CD4-positive, CD25-positive, alpha-beta regulatory T cell (primary cell): Measurements from ENCODE around the gene GPRC5A. TPM values are rescaled to one million over a fixed set of nuclear protein-coding genes. Genes with fewer than 3 reads are reported as not detected.
A peak's percentile ranks its signal among the peaks of the same experiment; 100 is the strongest.

ENCODE experiments used
- ATAC-seq, 2 donors: fragments of 150-1000 bp; cut with Tn5 transposase; one replicate each; pipeline ENCODE4 v1.10.0; 2021; ENCODE audit warnings: low read depth in 2 of 2, moderate number of reproducible peaks in 2 of 2, moderate library complexity in 1 of 2
- DNase-seq, 3 donors: peaks; one replicate each; pipeline versions ENCODE4 v3.0.0 to v3.0.0-alpha.2; 2012 to 2022; ENCODE audit warnings: mixed read lengths in 1 of 3
- H3K27ac ChIP-seq: one replicate; pipeline ENCODE4 v1.7.0; 2013; ENCODE audit warnings: mild to moderate bottlenecking, low read length; ENCODE audit not compliant: insufficient read depth, poor library complexity, severe bottlenecking
- H3K27me3 ChIP-seq: one replicate; pipeline ENCODE4 v1.7.0; 2013; ENCODE audit warnings: low read length; ENCODE audit not compliant: control insufficient read depth, insufficient read depth
- H3K36me3 ChIP-seq: one replicate; pipeline ENCODE4 v1.7.0; 2013; ENCODE audit warnings: mild to moderate bottlenecking, low read length, moderate library complexity; ENCODE audit not compliant: control insufficient read depth, insufficient read depth
- H3K4me1 ChIP-seq: 2 replicates; pipeline ENCODE4 v1.7.0; 2013; ENCODE audit warnings: mild to moderate bottlenecking, low read length; ENCODE audit not compliant: insufficient read depth, control insufficient read depth, poor library complexity, severe bottlenecking
- H3K4me3 ChIP-seq: one replicate; pipeline ENCODE4 v1.7.0; 2013; ENCODE audit warnings: low read depth, mild to moderate bottlenecking, low read length, moderate library complexity
- H3K9me3 ChIP-seq, 2 experiments: 1 replicate in 1 of 2; 2 replicates in 1 of 2; pipeline ENCODE4 v1.7.0; 2013; ENCODE audit warnings: low read length in 2 of 2, mild to moderate bottlenecking in 1 of 2, moderate library complexity in 1 of 2; ENCODE audit not compliant: control insufficient read depth in 2 of 2
- H3K27ac Mint-ChIP-seq, 3 donors: one replicate each; pipeline ENCODE4 v1.8.0; 2020 to 2022; ENCODE audit warnings: mild to moderate bottlenecking in 3 of 3, mixed read lengths in 3 of 3, moderate library complexity in 2 of 3
- H3K27me3 Mint-ChIP-seq: one replicate; pipeline ENCODE4 v1.8.0; 2022; ENCODE audit warnings: mild to moderate bottlenecking, mixed read lengths
- H3K36me3 Mint-ChIP-seq: one replicate; pipeline ENCODE4 v1.8.0; 2020; ENCODE audit warnings: mixed read lengths
- H3K4me1 Mint-ChIP-seq, 4 donors: one replicate each; pipeline ENCODE4 v1.8.0; 2020 to 2022; ENCODE audit warnings: mixed read lengths in 4 of 4, mild to moderate bottlenecking in 1 of 4
- H3K4me3 Mint-ChIP-seq, 4 donors: one replicate each; pipeline ENCODE4 v1.8.0; 2020 to 2022; ENCODE audit warnings: mild to moderate bottlenecking in 4 of 4, mixed read lengths in 4 of 4, moderate library complexity in 3 of 4
- H3K9me3 Mint-ChIP-seq, 7 donors: one replicate each; pipeline ENCODE4 v1.8.0; 2020 to 2022; ENCODE audit warnings: mixed read lengths in 7 of 7, mild to moderate bottlenecking in 3 of 7, moderate library complexity in 2 of 7
- polyA plus RNA-seq, 4 donors: library from polyadenylated mRNA; unstranded; fragments of 300-500 nt; fragmentation: Illumina TruSeq; gene quantifications; one replicate each; pipeline ENCODE4 v1.2.3, GENCODE V29; 2021
- total RNA-seq: library from RNA; stranded (reverse); gene quantifications from one replicate; pipeline ENCODE4 v1.2.3, GENCODE V29; 2022

Gene GPRC5A
- total and polyA plus RNA-seq, 5 donors from 2014 or later, result 0.20 TPM; not detected in 4

DNA sequence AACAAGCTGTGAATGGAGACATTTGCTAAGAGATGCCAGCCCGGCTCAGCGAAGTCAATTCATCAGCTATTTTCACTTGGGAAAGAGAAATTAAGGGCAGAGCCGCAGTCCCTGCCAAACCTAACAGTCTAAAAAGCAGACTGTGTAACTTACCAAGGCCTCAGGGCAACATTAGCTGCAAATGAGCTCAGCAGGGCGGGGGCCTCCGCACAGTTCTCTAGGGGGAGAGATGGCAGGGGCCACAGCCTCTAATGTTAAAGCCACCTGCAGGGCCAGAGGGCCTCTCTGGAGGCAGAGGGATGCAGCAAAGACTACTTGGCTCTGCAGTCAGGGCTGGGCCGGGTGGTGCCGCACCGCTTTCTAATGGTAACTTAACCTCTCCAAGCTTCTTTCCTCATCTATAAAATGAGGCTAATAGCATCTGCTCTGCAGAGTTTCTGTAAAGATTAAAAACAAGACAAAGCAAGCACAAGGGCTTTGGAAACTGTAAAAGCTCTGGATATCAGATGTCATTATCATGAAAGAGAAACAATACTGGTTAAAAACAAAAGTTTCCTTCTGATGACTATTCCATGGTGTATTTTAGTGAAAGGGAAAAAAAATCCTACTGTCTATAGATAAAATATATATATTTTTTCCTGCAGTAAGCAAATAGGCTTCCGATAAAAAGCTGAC is 13.4 kb upstream of the GPRC5A start:
- Histone ChIP-seq H3K4me1 (no peaks in the 10 kb centered on the region), H3K4me3 (no peak overlapping the region), H3K27me3 (no peaks in the 10 kb centered on the region), H3K36me3 (no peaks in the 10 kb centered on the region), H3K9me3 (no peaks in the 10 kb centered on the region), H3K27ac (no peak overlapping the region)
- H3K27ac Mint-ChIP-seq, result no peak overlapping the region
- H3K27me3 Mint-ChIP-seq, result no peaks in the 10 kb centered on the region
- peaks cover 0 to 13% (median 4%) of the 10 kb centered on the region in 4 donors for H3K4me1 Mint-ChIP-seq
- DNase-seq (no peak), ATAC-seq (no peak)
- no peaks in the 10 kb centered on the region for H3K9me3 Mint-ChIP-seq
- no peak overlapping the region for H3K4me3 Mint-ChIP-seq
- H3K36me3 Mint-ChIP-seq, result no peaks in the 10 kb centered on the region

DNA sequence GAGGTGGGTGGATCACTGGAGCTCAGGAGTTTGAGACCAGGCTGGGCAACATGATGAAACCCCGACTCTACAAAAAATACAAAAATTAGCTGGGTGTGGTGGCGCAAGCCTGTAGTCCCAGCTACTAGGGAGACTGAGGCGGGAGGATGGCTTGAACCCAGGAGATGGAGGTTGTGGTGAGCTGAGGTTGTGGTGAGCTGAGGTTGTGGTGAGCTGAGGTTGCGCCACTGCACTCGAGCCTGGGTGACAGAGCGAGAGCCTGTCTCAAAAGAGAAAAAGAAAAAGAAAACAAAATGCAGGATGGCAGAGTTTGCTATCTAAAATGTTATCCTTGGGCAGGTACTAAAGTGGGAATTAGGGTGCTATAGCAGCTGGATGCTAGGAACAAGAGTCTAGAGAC is 10.8 kb upstream of the GPRC5A start:
- Mint-ChIP-seq H3K4me1 (peaks cover 0 to 13% (median 4%) of the 10 kb centered on the region in 4 donors), H3K9me3 (no peaks in the 10 kb centered on the region), H3K27me3 (no peaks in the 10 kb centered on the region), H3K4me3 (no peak overlapping the region), H3K27ac (no peak overlapping the region), H3K36me3 (no peaks in the 10 kb centered on the region)
- Histone ChIP-seq H3K27me3 (no peaks in the 10 kb centered on the region), H3K4me1 (no peaks in the 10 kb centered on the region), H3K9me3 (no peaks in the 10 kb centered on the region), H3K4me3 (no peak overlapping the region), H3K27ac (no peak overlapping the region), H3K36me3 (no peaks in the 10 kb centered on the region)
- DNase-seq (peak in 1 of 3 donors; percentile 54), ATAC-seq (no peak)

DNA sequence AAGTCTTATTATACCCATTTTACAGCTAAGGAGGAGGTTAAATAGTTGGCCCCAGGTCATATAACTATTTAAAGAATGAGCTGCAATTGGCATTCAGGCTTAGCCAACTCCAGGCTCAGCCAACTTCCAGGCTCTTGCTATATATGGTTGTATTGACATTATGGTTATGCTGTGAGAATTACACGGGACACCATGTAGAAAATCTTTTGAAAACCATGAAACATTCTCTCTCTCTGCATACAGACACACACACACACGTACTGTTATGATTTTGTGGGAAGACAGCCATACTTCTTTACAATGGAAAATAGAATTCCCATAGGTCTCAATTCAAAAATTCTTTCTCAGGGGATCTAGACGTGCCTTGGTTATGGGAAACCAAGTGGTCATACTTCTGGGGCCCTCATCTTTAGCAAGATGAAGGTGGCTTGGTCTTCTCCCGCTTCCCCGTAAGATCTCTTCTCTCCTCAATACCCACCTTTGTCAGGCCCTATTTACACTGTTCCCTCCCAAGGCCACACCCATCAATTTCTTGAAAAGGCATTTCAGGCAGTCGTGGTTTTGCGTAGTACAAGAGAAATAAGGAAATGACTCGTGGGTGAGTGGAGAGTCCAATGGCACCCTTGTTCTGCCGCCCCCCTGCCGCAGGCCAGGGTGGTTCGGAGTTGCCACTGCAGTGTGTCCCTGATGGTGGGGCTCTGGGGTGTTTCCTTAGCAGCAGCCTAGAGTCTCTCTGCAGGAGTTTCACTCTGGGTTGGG is 10.0 kb upstream of the GPRC5A start:
- no peak for ATAC-seq

DNA sequence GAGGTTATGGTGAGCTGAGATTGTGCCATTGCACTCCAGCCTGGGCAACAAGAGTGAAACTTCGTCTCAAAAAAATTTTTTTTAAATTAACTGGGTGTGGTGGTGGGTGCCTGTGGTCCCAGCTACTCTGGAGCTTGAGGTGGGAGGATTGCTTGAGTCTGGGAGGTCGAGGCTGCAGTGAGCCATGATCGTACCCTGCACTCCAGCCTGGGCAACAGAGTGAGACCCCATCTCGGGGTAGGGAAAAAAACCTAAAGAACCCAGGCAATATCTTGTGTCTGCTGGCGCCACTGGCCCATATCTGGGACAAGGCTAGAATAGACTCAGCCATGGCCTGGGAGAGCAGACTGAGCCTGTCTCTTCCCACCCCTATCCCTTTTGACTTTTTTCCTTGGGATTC is 9.1 kb upstream of the GPRC5A start:
- no peaks in the 10 kb centered on the region for H3K36me3 Mint-ChIP-seq
- H3K4me3 Mint-ChIP-seq, result no peak overlapping the region
- no peaks in the 10 kb centered on the region for H3K4me1 ChIP-seq
- H3K36me3 ChIP-seq, result no peaks in the 10 kb centered on the region
- no peak for ATAC-seq
- no peak overlapping the region for H3K4me3 ChIP-seq
- peaks cover 0 to 13% (median 0%) of the 10 kb centered on the region in 4 donors for H3K4me1 Mint-ChIP-seq
- no peak overlapping the region for H3K27ac Mint-ChIP-seq
- H3K27me3 ChIP-seq, result no peaks in the 10 kb centered on the region
- H3K9me3 Mint-ChIP-seq, result no peaks in the 10 kb centered on the region
- DNase-seq, result no peak
- no peaks in the 10 kb centered on the region for H3K9me3 ChIP-seq
- no peak overlapping the region for H3K27ac ChIP-seq
- peaks cover under 1% of the 10 kb centered on the region for H3K27me3 Mint-ChIP-seq

More for the DNA sequence above, 10.0 kb upstream of the GPRC5A start:
- H3K4me3 ChIP-seq, result no peak overlapping the region
- Mint-ChIP-seq H3K9me3 (no peaks in the 10 kb centered on the region), H3K27me3 (no peaks in the 10 kb centered on the region), H3K27ac (no peak overlapping the region), H3K4me3 (no peak overlapping the region), H3K4me1 (peaks cover 0 to 13% (median 2%) of the 10 kb centered on the region in 4 donors), H3K36me3 (no peaks in the 10 kb centered on the region)
- H3K36me3 ChIP-seq, result no peaks in the 10 kb centered on the region
- no peaks in the 10 kb centered on the region for H3K9me3 ChIP-seq
- H3K27ac ChIP-seq, result no peak overlapping the region
- peak in 1 of 3 donors; percentile 68 for DNase-seq
- H3K4me1 ChIP-seq, result no peaks in the 10 kb centered on the region
- no peaks in the 10 kb centered on the region for H3K27me3 ChIP-seq

DNA sequence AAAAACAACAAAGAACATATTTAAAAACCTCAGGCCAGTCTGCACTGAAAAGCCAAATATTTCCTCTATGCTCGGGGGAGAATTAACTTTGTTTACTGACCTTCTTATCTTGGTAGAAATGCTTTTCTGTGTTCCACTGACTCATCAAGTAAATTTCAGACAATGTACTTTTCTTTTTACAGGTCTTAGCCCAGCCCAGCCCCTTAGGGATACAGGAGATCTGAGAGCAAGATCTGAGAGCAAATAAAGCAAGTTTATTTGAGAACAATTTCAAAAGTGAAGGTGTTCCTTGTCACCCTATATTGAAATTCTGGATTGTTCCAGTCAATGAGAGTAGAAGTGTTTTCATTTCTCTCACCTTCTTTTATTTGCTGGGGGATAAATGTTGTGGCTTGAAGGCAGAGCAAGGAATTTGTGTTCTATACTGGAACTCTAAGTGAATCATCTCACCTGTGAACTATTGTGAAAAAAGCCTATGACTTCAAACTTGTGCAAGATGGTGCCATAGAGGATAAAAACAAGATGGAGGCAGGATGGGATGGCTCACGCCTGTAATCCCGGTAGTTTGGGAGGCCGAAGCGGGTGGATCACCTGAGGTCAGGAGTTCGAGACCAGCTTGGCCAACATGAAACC is 7.9 kb upstream of the GPRC5A start:
- no peak overlapping the region for H3K4me3 Mint-ChIP-seq
- H3K4me3 ChIP-seq, result no peak overlapping the region
- H3K9me3 Mint-ChIP-seq, result peaks cover 0 to 1% (median 0%) of the 10 kb centered on the region in 7 donors
- peaks cover 9% of the 10 kb centered on the region for H3K27me3 Mint-ChIP-seq
- DNase-seq, result no peak
- H3K9me3 ChIP-seq, result no peaks in the 10 kb centered on the region
- H3K36me3 ChIP-seq, result no peaks in the 10 kb centered on the region
- no peak overlapping the region for H3K27ac ChIP-seq
- no peaks in the 10 kb centered on the region for H3K27me3 ChIP-seq
- ATAC-seq, result no peak
- peaks cover 0 to 13% (median 0%) of the 10 kb centered on the region in 4 donors for H3K4me1 Mint-ChIP-seq
- no peaks in the 10 kb centered on the region for H3K36me3 Mint-ChIP-seq
- H3K27ac Mint-ChIP-seq, result peak overlapping the region in 1 of 3 donors; percentile 17
- no peaks in the 10 kb centered on the region for H3K4me1 ChIP-seq

DNA sequence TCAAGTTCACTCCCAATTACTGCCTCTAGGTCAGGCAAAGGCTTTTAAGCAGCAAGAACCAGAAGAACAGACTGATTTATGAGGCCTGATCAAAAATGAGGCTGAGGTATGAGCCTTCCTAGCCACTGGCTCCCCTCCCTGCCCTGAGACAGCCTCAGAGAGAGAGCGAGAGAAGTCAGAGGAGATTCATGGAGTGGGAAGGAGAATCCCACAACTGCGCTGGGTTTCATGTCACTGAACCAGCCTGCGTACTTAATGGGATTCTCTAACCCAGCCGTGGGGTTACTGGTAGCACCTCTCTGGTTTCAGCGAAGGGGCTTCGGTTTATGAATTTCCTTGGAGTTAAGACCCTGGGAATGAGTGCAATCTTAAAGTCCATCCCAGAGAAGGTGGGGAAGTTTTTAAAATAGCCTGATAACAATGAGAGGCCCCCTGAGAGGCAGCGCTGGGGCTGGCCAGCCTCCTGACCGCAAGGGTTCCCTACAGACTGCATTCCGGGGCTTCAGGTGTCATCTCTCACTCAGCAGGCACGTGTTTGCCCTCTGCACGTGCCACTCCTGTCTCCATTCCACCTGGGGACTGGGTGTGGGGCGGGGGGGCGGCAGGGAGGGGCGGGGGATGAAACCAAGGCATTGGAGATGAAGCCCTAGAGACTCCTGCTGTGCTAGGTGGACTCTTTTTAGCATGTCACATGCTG is 6.1 kb upstream of the GPRC5A start:
- peaks cover 21% of the 10 kb centered on the region for H3K27me3 Mint-ChIP-seq
- Histone ChIP-seq H3K9me3 (no peaks in the 10 kb centered on the region), H3K4me3 (no peak overlapping the region), H3K36me3 (no peaks in the 10 kb centered on the region), H3K4me1 (no peaks in the 10 kb centered on the region), H3K27ac (no peak overlapping the region), H3K27me3 (peaks cover 3% of the 10 kb centered on the region)
- H3K4me3 Mint-ChIP-seq, result no peak overlapping the region
- H3K27ac Mint-ChIP-seq, result no peak overlapping the region
- ATAC-seq (no peak), DNase-seq (no peak)
- H3K36me3 Mint-ChIP-seq, result no peaks in the 10 kb centered on the region
- H3K4me1 Mint-ChIP-seq, result peaks cover 0 to 16% (median 0%) of the 10 kb centered on the region in 4 donors
- H3K9me3 Mint-ChIP-seq, result peaks cover 0 to 1% (median 0%) of the 10 kb centered on the region in 7 donors

DNA sequence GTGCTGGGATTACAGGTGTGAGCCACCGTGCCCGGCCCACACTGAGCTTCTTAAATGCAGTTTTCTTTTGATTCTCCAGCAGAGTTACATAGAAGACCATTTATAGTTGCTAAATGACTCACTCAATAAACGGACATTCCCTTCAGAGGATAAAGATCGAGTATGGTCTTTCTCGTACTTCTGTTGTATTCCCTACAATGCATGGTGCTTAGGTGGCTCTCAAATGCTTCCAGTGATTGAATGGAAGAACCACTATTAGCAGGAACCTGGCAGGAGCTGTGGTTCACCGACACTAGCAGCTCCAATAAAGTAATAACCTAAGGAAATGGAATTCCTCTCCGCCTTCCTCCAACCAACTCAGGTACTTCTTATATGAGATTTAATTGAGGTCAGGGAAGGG is 3.9 kb upstream of the GPRC5A start:
- peaks cover 0 to 3% (median 0%) of the 10 kb centered on the region in 7 donors for H3K9me3 Mint-ChIP-seq
- peaks cover 0 to 13% (median 0%) of the 10 kb centered on the region in 4 donors for H3K4me1 Mint-ChIP-seq
- peaks cover 41% of the 10 kb centered on the region for H3K27me3 Mint-ChIP-seq
- no peak overlapping the region for H3K27ac Mint-ChIP-seq
- Histone ChIP-seq H3K9me3 (no peaks in the 10 kb centered on the region), H3K4me3 (no peak overlapping the region), H3K36me3 (no peaks in the 10 kb centered on the region), H3K27ac (no peak overlapping the region), H3K27me3 (peaks cover 3% of the 10 kb centered on the region), H3K4me1 (peaks cover 7% of the 10 kb centered on the region)
- ATAC-seq (no peak), DNase-seq (no peak)
- H3K4me3 Mint-ChIP-seq, result no peak overlapping the region
- no peaks in the 10 kb centered on the region for H3K36me3 Mint-ChIP-seq
